NCI-H2081 (cell line): ENCODE results near the gene ETFB.

Experiments
- DNase-seq, 2 experiments: peaks; one replicate each; lab custom pipeline; 2025; lab: John Stamatoyannopoulos, UW

Gene ETFB

DNA sequence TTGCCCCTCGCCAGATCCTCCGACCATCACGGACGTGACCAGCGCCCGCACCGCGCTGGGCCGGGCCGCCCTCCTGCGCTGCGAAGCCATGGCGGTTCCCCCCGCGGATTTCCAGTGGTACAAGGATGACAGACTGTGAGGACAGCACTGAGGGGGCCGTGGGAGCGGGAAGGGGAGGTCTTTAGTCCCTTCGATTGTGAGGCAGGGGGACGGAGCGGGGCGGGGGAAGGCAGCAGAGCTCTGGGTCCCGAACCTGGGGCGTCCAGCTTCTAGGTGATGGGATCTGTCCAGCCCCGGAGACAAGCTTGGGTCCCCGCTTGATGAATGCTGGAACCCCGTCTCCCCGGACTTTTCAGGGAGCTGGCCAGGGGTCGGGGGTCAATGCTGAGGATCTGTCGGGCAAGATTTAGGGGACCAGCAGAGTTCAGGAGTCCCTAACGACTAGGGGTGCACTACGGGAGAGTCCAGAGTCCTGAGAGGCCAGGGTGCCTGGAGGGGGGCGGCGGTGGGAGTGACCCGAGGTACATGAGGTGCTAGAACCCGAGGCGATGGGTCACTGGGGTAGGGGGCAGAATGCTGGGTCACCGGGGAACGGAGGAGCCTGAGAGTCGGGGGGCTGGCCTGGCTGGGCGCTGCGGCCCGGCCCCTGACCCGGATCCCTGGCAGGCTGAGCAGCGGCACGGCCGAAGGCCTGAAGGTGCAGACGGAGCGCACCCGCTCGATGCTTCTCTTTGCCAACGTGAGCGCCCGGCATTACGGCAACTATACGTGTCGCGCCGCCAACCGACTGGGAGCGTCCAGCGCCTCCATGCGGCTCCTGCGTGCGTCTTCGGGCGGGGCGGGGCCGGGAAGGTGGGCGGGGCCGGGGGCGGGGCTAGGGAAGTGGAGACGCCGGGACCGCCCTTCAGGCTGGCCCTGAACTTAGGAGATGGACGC is 38.9 kb downstream of the ETFB start:
- no peak for DNase-seq

DNA sequence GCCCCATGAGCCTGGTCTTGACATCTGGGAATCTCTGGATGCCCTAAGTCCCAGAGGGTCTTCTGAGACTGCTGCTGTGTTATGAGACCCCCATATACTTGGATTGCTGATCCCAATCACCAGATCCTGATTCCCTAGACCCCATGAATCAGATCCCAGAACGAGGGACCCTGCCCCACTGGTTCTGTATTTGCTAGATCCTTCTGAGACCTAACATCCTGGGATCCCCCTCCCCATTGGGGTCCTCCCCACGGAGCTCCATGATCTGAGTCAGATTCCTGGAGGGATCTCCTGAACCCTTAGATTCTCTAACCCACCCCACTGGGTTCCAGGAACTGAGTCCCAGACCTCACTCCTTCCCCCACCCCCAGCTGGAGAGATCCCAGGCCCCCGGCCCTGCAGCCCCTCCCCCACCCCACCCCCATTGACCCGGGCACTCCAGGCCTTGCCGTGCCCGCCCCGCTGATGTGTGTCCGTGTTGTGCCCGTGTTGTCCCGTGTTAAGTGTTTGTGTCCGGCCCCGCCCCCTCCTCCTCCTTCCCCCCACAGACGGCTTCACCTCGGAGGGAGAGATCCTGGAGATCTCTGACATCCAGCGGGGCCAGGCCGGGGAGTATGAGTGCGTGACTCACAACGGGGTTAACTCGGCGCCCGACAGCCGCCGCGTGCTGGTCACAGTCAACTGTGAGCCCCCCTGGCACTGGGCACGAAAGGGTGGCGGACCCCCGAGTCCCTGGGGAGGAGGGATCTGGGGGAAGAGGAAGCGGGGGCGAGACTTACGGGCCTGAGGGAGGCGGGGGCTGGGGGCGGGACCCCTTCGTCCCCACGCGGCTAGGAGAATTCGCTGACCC is 39.7 kb downstream of the ETFB start:
- DNase-seq = no peak

DNA sequence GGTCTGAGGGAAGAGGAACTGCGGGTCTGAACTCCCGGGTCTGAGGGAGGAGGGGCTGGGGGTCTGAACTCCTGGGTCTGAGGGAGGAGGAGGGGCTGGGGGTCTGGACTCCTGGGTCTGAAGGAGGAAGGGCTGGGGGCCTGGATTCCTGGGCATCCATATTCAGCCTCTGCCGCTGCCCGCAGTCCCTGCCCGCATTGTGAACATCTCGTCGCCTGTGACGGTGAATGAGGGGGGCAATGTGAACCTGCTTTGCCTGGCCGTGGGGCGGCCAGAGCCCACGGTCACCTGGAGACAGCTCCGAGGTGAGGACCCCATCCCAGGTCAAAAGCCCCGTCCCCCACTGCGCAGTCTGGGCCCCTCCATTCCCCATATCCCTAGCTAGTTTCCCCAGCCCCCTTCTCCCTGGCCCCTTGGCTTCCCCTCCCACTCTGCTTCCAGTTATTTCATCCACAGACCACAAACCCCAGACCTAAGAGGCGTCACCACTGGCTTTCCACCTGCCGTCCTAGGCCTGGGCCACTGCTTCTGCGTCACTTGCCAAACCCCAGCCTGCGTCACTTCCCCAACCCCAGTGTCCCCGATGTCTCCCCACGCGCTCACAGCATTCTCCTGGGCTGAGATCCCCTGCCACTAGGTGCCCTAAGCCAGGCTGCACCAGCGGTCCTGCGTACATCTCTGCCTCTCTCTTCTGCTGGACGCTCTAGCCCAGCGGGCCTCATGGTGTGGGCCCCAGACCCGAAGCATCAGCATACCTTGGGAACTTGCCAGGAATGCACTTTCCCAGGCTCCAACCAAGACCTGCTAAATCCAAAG is 40.8 kb downstream of the ETFB start:
- no peak for DNase-seq

DNA sequence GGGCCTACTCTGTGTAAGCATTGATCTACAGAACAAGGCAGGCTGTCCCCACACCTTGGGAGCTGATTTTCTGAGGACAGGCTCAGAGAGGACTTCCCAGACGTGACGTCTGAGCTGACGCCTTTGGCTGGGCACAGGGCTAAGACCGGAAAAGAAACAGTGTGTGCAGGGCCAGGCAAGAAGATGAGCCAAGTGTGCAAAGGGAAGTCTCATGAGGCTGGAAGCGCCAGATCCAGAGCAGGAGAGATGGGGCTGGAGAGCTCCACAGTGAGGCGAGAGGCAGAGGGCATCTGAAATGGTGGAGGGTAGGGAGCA is 42.1 kb downstream of the ETFB start:
- DNase-seq = no peak

DNA sequence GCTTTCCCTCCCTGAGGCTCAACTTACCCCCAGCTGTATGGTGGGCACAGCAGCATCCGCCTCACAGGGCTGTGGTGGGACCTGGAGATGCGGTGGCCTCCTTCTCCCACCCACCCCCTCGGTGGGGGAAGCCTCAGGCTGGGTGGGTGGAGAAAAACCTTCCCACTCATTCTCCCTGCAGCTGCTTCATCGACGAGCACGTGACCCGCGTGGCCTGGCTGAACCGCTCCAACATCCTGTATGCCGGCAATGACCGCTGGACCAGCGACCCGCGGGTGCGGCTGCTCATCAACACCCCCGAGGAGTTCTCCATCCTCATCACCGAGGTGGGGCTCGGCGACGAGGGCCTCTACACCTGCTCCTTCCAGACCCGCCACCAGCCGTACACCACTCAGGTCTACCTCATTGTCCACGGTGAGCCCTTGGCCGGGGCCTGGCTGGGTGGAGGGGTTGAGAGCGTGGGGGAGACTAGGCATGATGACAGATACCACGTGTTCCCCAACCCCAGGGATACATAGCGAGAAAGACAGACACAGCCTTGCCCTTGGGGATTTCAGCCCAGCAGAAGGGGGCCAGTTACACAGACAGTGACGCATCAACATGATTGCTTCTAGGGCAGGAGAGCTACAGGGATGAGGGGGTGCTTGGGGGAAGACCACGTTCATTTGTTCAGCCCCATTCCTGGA is 42.6 kb downstream of the ETFB start:
- no peak for DNase-seq

DNA sequence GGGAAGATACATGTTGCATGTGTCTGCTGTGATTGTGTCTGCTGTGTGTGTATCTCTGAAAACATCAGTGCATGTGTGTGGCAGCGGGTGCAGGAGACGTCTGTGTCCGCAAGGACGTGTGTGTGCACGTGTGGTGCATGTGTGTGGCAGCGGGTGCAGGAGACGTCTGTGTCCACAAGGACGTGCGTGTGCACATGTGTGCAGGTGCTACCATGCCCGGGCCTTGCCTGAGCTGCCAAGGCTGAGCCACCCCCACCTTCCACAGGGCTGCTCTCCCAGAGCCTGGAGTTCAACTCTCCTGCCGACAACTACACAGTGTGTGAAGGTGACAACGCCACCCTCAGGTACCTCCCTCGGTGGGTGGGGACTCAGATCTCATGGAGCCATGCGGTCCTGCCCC is 44.4 kb downstream of the ETFB start:
- no peak for DNase-seq

DNA sequence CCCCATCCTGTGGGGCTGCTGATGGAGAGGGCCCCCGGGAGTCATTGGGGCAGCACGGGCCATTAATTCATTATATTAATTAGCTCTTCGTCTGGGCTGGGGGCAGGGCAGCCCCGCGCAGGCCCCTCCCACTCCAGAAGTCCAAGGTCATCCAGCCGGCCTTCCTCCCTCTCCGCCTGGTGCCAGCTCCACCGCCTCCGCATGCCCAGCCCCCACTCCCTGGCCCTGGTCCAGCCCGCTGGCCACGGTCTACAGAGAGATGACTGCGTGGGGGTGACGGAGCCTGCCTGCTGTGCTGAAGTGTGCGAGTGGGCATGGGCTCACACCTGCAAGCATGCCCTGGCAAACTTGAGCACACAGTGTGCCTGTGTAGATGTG is 45.9 kb downstream of the ETFB start:
- no peak for DNase-seq

DNA sequence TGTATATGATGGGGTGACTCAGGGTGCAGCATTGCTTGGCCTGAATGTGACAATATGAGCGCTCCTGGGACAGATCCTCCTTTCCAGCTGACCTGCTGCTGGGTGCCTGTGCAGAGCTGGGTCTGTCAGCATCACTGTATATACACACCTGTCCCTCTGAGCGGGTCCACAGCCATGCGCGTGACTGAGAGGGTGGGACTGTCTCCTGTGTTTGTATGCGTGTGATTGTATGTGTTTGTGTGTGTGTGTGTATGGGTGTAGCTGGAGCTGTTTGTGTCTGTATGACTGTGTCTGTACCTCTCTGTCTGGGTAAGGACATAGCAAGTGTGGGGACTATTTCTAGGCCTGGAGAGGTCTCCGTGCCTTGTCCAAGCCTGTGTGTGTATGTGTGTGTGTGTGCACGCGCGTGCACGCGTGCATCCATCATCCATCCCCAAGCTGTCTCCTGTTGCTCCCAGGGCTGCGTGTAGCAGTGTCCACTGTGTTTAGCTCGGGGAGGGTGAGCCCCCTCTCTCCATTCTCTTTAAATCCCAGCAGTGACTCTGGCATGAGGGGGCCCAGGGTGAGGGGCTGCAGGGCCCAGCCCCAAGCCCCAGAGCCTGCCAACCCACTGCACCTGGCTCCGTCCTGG is 46.4 kb downstream of the ETFB start:
- DNase-seq = no peak

DNA sequence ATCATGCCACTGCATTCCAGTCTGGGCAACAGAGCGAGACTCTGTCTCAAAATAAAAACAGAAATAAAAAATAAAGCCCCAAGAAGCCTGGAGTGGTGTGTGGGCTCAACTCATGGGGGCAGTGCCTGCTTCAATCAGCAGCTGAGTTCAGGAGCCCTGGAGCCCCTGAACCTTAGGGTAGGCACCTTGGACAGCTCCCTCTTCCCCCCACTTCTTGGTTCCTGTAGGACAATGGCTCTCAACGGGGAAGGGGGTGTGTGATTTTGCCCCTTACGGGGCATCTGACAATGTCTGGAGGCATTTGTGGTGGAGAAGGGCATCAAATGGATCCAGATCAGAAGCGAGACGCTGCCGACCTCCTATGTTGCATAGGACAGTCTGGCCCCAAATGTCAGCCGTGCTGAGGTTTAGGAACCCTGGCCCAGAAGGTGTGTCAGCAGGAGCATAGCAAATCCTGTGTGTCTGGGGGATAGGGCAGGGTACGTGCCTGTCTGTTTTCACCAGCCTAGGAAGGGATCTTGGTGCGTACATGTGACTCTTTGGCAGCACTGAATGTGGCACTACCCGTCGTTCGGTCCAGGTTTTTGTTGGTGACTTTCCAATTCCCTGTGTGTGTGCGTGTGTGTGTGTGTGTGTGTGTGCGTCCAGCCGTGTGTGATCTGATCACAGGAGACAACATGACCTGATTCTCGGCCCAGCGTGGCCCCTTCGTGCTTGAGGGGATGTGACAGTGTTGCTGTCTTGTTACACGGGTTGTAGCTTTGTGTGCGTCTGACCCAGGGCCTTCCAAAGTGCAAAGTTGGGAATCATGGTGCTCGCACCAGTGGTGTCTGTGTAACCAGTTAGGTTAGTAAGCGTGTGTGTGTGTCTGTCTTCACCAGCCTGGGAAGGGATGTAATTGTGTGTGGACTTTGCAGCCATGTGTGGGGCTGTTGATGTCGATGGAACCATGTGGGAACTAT is 47.2 kb downstream of the ETFB start:
- no peak for DNase-seq

DNA sequence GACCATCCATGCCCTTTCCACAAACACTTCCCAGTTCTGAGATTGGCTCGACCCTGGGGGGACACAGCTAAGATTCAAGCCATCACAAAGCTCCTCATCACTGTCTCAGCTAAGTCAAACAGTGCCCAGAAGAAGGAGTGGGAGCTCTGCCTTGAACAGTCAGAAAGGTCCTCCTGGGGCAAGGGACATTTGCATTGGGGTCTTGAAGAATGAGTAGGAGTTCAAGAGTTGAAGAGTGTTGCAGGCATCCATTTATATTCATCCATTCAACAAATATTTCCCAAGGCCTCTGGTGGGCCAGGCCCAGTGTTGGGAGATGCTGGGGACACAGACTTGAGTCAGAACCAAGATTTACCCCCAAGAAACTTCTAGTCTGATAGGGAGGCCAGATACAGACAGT is 48.2 kb downstream of the ETFB start:
- no peak for DNase-seq

DNA sequence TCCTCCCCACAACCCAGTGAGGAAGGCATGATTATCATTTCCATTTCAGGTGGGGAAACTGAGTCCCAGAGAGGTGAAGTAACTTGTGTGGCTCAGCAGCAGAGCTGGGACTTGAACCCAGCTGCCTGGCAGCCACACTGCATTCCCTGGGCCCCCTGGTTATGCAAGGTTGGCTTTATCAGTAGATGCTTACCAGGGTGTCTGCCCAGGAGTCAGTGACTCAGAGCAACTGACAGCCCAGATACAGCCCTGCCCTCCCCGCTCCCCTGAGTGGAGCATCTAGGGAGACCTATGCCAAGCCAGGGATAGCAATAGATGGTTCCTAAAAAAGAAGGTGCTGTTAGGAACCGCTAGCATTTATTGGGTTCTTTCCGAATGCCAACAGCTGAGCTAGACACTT is 48.8 kb downstream of the ETFB start:
- no peak for DNase-seq

DNA sequence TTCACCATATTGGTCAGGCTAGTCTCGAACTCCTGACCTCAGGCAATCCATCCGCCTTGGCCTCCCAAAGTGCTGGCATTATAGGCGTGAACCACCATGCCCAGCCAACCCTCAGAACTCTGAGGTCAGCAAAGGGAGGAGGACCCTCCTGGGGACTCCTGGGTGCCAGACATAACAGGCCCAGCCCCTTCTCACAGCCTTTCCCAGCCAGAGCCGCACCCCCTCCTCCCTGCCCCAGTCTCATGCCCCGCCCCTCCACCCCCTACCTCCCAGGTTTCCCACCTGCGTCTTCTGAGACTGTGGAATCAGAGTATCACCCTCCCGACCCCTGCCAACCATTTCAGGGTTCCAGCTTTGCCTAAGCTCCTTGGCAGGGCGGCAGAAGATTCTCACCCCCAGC is 49.5 kb downstream of the ETFB start:
- DNase-seq = no peak

DNA sequence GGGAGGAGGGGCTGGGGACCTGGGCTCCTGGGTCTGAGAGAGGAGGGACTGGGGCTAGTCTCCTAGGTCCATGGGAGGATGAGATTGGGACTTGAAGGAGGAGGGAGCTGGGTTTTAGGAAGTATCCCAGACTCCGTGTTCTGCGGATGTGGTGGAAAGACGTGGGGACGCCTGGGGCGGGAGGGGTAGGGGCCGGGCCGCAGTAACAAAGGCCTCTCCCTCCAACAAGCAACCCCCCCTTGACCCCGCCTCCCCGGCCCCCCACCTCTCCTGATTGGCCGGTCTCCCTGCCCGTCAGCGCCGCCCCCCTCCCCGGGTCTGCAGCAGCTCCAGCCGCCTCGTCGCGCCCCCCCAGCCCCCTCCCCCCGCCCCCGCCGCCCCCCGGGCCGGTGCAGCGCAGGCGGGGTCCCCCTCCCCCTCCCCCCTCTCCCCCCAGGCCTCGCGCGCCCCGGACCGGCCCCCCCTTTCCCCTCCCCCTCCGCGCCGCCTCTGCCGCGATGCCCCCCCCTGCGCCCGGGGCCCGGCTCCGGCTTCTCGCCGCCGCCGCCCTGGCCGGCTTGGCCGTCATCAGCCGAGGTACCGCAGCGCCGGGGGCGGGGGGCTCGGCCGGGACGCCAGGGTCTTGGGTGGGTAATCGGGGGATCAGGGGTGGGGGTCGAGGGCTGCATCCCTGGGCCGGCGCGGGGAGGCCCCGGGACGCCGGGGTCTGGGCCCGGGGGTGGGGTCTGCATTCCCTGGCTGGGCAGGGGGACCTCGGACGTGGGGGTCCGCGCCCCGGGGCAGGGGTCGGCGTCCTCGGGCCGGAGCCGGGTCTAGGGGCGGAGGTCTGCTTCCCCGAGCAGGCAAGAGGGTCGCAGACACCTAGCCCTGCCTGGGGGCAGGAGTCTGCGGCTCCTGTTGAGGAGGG is 54.6 kb downstream of the ETFB start, which contains the start of gene IGLON5:
Gene IGLON5 (plus strand): TSS at position 294 of the 907 bp plus-strand sequence. CDS start 204 bp downstream, at position 498.
- no peak for DNase-seq

DNA sequence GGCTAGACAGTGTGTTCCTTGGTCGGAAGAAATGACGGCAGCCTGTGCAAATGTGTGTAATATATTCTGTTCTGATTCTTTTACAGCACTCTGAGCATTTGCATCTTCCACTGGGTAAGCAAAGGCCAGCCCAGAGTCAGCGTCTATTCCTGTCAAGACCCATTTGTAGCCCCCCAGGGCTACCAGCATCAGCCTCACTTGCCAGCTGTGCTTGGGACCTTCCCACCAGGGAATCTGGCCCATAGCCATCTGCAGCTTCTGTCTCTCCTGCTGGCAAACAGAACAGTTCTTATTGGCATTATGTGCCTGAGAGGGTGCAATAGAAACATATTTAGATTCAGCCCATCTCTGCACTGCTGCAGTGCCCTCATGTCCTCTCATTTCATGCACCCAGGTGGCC is 60.7 kb downstream of the ETFB start:
- no peak for DNase-seq

DNA sequence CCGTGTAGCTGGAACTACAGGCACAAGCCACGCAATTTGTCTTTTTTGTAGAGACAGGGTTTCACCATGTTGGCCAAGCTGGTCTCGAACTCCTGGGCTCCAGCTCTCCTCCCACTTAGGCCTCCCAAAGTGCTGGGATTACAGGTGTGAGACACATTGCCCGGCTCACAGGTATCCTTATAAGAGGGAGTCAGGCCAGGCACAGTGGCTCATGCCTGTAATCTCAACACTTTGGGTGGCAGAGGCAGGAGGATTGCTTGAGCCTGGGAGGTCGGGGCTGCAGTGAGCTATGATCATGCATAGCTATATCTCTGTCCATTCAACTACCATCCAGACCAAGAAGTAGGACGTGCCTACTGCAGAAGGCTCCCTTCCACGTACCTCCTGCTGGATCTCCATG is 64.9 kb downstream of the ETFB start:
- DNase-seq = no peak

DNA sequence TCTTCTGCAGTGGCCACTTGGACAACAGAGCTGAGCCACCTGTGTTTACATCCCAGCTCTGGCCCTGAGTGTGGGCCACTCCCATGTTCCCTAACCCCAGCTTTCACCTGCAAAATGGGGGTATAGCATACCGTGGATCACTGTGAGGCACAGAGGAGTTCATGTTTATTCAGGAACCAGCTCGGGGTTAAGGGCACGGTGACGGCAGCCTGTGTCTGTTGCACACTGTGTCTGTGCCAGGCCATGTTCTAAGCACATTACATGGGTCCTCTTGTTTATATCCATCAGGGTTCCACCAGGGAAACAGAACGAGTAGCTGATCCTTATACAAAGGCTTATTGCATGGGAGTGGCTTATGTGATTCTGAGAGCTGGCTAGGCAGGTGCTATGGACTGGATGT is 68.8 kb downstream of the ETFB start:
- no peak for DNase-seq

DNA sequence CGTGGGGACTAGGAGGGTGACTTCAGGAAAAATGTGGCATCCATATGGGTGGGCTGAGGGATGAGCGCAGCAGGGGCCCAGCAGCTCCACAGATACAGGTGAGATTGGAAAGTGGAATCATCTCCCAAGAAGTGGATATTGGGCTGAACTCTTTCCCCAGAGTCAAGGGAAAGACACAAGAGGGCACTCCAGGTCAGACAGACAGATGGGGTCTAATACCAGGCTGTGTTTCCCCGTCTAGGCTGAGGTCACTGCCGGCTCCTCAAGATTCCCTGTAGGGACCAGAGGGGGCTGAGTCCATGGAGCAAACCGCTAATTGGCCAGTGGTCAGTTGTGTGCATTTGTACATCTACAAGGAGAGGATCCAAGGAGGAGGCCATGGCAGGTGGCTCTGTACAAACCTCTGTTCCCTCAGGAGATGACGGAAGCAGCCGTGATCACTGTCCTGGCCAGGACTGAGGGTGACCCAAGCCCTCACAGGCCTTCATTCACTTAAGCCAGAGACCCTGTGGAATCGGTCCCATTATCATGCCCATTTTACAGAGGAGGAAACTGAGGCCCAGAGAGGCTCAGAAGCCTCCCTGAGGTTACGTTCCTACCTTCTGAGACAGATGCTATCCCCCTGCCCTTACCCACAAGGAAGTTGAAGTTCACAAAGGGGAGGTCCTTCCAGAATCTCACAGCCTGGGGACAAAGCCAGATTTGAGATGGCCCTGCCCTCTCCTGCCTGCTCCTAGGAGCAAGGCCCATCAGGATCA is 69.7 kb downstream of the ETFB start:
- DNase-seq = no peak
